SK-N-SH treated with all-trans-retinoic acid at 6 μM for 48 hours (cell line): ENCODE data around the gene ZC3H12C.

ENCODE experiments used
- ESRRG ChIP-seq: fragments of 250-450 bp; sonication (Bioruptor Pico); IDR thresholded peaks from 2 replicates; pipeline ENCODE4 v1.6.1; 2021; ENCODE audit warnings: mild to moderate bottlenecking
- GLIS3 ChIP-seq: fragments of 250-450 bp; sonication (Bioruptor Pico); IDR thresholded peaks from 2 replicates; pipeline ENCODE4 v1.5.0; 2020; ENCODE audit warnings: mild to moderate bottlenecking, moderate library complexity
- PATZ1 ChIP-seq: fragments of 250-450 bp; sonication (Bioruptor Pico); IDR thresholded peaks from 2 replicates; pipeline ENCODE4 v1.8.0; 2020; ENCODE audit warnings: mild to moderate bottlenecking, moderate library complexity, borderline replicate concordance
- TCF4 ChIP-seq: fragments of 250-450 bp; sonication (Bioruptor Pico); IDR thresholded peaks from 2 replicates; pipeline ENCODE4 v1.8.0; 2021; ENCODE audit warnings: mild to moderate bottlenecking, moderate library complexity, borderline replicate concordance
- ZFP30 ChIP-seq: fragments of 450-650 bp; formaldehyde crosslinking; IDR thresholded peaks from 2 replicates; pipeline ENCODE4 v1.5.0; 2022; ENCODE audit warnings: mild to moderate bottlenecking, moderate library complexity
- ZNF8 ChIP-seq: fragments of 450-650 bp; formaldehyde crosslinking; IDR thresholded peaks from 2 replicates; pipeline ENCODE4 v1.5.0; 2020; ENCODE audit warnings: mild to moderate bottlenecking, moderate library complexity
- TF ChIP-seq, protein P1 (sequence below): fragments of 250-450 bp; sonication (Bioruptor Pico); IDR thresholded peaks from 2 replicates; pipeline ENCODE4 v1.5.1; 2020; ENCODE audit warnings: low read depth, mild to moderate bottlenecking, moderate library complexity

DNA sequence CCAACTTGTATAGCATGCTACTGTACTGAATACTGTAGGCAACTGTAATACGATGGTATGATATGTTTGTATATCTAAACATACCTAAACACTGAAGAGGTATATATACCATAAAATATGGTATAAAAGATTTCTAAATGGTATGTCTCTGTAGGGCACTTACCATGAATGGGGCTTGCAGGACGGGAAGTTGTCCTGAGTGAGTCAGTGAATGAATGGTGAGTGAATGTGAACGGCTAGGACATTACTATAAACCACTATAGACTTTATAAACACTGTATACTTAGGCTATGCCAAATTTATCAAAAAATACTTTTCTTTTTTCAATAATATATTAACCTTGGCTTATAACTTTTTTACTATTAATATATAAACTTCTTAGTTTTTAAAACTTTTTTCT, 66.8 kb downstream of the ZC3H12C start:
- no peak for TF ChIP-seq PATZ1 (CRISPR knock-in tag)
- TF ChIP-seq ZNF8 (CRISPR knock-in tag): no peak
- no peak for TF ChIP-seq GLIS3 (CRISPR knock-in tag)
- TF ChIP-seq ZFP30 (CRISPR knock-in tag): no peak
- no peak for TF ChIP-seq TCF4
- TF ChIP-seq, protein P1, sequence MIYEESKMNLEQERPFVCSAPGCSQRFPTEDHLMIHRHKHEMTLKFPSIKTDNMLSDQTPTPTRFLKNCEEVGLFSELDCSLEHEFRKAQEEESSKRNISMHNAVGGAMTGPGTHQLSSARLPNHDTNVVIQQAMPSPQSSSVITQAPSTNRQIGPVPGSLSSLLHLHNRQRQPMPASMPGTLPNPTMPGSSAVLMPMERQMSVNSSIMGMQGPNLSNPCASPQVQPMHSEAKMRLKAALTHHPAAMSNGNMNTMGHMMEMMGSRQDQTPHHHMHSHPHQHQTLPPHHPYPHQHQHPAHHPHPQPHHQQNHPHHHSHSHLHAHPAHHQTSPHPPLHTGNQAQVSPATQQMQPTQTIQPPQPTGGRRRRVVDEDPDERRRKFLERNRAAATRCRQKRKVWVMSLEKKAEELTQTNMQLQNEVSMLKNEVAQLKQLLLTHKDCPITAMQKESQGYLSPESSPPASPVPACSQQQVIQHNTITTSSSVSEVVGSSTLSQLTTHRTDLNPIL: no peak
- no peak for TF ChIP-seq ESRRG
